ENCODE measurements around the gene MACC1. TPM values are rescaled to one million over a fixed set of nuclear protein-coding genes. Genes with fewer than 3 reads are reported as not detected.

Gene MACC1
- total RNA-seq, 2 donors from 2014 or later: 15.2 to 16.6 TPM

Other genes with a start within 250 kb of the MACC1 start
- gene ITGB8, start 113.5 kb upstream of the MACC1 start, total RNA-seq: 10 to 100 TPM; 22.1 to 38.6 TPM

Data from body of pancreas (tissue), 2 donors.